ENCODE data around the gene WNK2.

WNK2 gene

DNA sequence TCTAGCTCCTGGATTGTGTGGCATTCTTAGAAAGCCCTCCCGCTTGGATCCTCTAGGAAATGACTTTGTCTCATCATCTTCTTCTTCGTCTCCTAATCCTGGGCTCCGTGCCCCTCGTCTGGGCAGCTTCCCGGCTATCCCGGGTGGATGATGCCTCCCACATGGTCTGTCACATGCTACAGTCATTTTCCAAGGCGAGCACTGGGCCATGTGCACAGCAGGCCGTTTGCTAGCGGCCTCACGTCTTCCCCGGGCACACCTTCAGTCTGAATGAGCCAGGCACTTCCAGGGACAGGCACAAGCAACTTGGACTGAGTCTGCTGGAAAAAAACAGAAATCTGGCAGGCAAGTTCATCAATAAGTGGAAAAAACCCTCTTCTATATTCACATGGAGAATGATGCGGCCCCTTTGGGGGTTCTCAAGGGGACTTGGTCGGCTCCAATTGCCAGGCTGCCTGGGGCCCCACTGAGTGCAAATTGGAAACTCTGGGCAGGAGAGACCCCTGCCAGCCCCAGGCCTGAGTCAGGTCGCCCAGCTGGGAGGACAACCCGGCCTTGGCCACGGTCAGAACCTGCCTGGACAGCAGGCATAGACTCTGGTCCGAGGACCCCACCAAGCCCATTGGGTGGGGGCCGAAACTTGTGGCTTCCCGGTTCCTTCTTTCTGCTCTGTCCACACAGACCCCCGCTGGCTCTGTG lies 11.1 kb upstream of the WNK2 start:
- FAIRE-seq (no peak), DNase-seq (ENCODE audit: insufficient read length, low spot score) (no peak)
- TF ChIP-seq POU2F2 (IDR thresholded peaks at IDR 0.05; ENCODE audit: low read depth, low read length) (no peak), POLR2A (IDR thresholded peaks at IDR 0.05; ENCODE audit: low read depth, low read length) (no peak), TAF1 (IDR thresholded peaks at IDR 0.05; ENCODE audit: low read depth, low read length) (no peak), PAX5 (IDR thresholded peaks at IDR 0.05; ENCODE audit: insufficient read depth, low read length, severe bottlenecking) (no peak), SPI1 (IDR thresholded peaks at IDR 0.05; ENCODE audit: low read depth, low read length) (no peak), POLR2AphosphoS5 (IDR thresholded peaks at IDR 0.05; ENCODE audit: low read depth, low read length) (no peak)

GRCh38 chr9:93173365-93174051 lies 10.4 kb upstream of the WNK2 start:
- TF ChIP-seq PAX5 (IDR thresholded peaks at IDR 0.05; ENCODE audit: insufficient read depth, low read length, severe bottlenecking) (no peak), POLR2A (IDR thresholded peaks at IDR 0.05; ENCODE audit: low read depth, low read length) (no peak), POU2F2 (IDR thresholded peaks at IDR 0.05; ENCODE audit: low read depth, low read length) (no peak), SPI1 (IDR thresholded peaks at IDR 0.05; ENCODE audit: low read depth, low read length) (no peak), POLR2AphosphoS5 (IDR thresholded peaks at IDR 0.05; ENCODE audit: low read depth, low read length) (no peak), TAF1 (IDR thresholded peaks at IDR 0.05; ENCODE audit: low read depth, low read length) (no peak)
- DNase-seq (ENCODE audit: insufficient read length, low spot score) (no peak), FAIRE-seq (no peak)

DNA sequence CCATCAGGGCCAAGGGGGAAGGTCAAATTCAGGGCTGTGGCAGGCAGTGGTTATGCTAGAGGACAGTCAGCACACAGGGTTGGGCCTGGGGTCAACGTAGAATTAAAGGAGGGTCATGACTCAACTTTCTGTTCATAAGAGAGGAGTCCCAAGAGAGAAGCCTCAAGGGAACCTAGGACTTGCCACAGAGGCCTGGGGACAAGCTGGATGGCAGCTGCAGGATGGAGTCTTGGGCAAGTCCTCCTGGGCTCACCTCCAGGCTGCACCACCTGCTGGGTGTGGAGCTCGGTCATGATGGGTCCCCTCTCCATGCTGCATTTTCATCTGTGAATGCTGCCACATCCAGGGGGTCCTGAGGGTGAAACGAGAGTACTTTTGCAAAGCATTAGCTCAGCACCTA lies 9.0 kb upstream of the WNK2 start:
- no peak for DNase-seq (ENCODE audit: insufficient read length, low spot score)
- no peak for FAIRE-seq
- TF ChIP-seq TAF1 (IDR thresholded peaks at IDR 0.05; ENCODE audit: low read depth, low read length): no peak

DNA sequence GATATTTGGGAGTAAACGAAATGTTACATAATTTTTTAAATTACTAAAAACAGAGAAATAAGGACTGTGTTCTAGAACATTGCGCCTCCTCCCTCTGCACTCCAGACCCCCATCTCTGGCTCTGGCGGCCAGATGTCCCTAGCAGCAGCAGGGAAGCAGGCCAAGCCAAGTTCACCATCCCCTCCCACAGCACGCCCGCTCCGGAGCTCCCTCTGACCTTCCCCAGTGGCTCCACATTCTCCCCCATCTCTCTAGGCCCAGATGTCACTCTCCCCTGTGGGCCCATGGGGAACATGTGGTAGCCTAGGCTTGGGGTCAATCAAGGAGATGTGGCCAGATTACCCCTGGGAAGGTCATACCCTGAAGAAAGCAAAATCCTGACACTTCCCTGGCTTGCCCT lies 6.3 kb upstream of the WNK2 start:
- FAIRE-seq: no peak
- no peak for TF ChIP-seq POLR2A (IDR thresholded peaks at IDR 0.05; ENCODE audit: low read depth, low read length)
- TF ChIP-seq POU2F2 (IDR thresholded peaks at IDR 0.05; ENCODE audit: low read depth, low read length): no peak
- TF ChIP-seq TAF1 (IDR thresholded peaks at IDR 0.05; ENCODE audit: low read depth, low read length): no peak
- TF ChIP-seq SPI1 (IDR thresholded peaks at IDR 0.05; ENCODE audit: low read depth, low read length): no peak
- TF ChIP-seq PAX5 (IDR thresholded peaks at IDR 0.05; ENCODE audit: insufficient read depth, low read length, severe bottlenecking): no peak
- TF ChIP-seq POLR2AphosphoS5 (IDR thresholded peaks at IDR 0.05; ENCODE audit: low read depth, low read length): no peak
- DNase-seq (ENCODE audit: insufficient read length, low spot score): no peak

GRCh38 chr9:93178851-93179786 lies 4.8 kb upstream of the WNK2 start:
- no peak for TF ChIP-seq PAX5 (IDR thresholded peaks at IDR 0.05; ENCODE audit: insufficient read depth, low read length, severe bottlenecking)
- TF ChIP-seq POLR2AphosphoS5 (IDR thresholded peaks at IDR 0.05; ENCODE audit: low read depth, low read length): no peak
- TF ChIP-seq POU2F2 (IDR thresholded peaks at IDR 0.05; ENCODE audit: low read depth, low read length): no peak
- no peak for TF ChIP-seq TAF1 (IDR thresholded peaks at IDR 0.05; ENCODE audit: low read depth, low read length)
- TF ChIP-seq SPI1 (IDR thresholded peaks at IDR 0.05; ENCODE audit: low read depth, low read length): no peak
- no peak for TF ChIP-seq POLR2A (IDR thresholded peaks at IDR 0.05; ENCODE audit: low read depth, low read length)
- DNase-seq (ENCODE audit: insufficient read length, low spot score) (no peak), FAIRE-seq (no peak)

- no peak for FAIRE-seq
- DNase-seq (ENCODE audit: insufficient read length, low spot score): no peak
- no peak for TF ChIP-seq PAX5 (IDR thresholded peaks at IDR 0.05; ENCODE audit: insufficient read depth, low read length, severe bottlenecking)
- no peak for TF ChIP-seq POLR2A (IDR thresholded peaks at IDR 0.05; ENCODE audit: low read depth, low read length)
- TF ChIP-seq POU2F2 (IDR thresholded peaks at IDR 0.05; ENCODE audit: low read depth, low read length): no peak
- TF ChIP-seq POLR2AphosphoS5 (IDR thresholded peaks at IDR 0.05; ENCODE audit: low read depth, low read length): no peak
- TF ChIP-seq TAF1 (IDR thresholded peaks at IDR 0.05; ENCODE audit: low read depth, low read length): no peak
- no peak for TF ChIP-seq SPI1 (IDR thresholded peaks at IDR 0.05; ENCODE audit: low read depth, low read length)
Observed at GRCh38 chr9:93180938-93181337, 3.0 kb upstream of the WNK2 start.

- no peak for FAIRE-seq
- DNase-seq (ENCODE audit: insufficient read length, low spot score): no peak
- TF ChIP-seq POLR2AphosphoS5 (IDR thresholded peaks at IDR 0.05; ENCODE audit: low read depth, low read length) (no peak), POU2F2 (IDR thresholded peaks at IDR 0.05; ENCODE audit: low read depth, low read length) (no peak), PAX5 (IDR thresholded peaks at IDR 0.05; ENCODE audit: insufficient read depth, low read length, severe bottlenecking) (no peak), SPI1 (IDR thresholded peaks at IDR 0.05; ENCODE audit: low read depth, low read length) (no peak), POLR2A (IDR thresholded peaks at IDR 0.05; ENCODE audit: low read depth, low read length) (no peak), TAF1 (IDR thresholded peaks at IDR 0.05; ENCODE audit: low read depth, low read length) (no peak)
Observed at GRCh38 chr9:93181672-93182435, 2.1 kb upstream of the WNK2 start.

- TF ChIP-seq PAX5 (IDR thresholded peaks at IDR 0.05; ENCODE audit: insufficient read depth, low read length, severe bottlenecking) (no peak), POLR2AphosphoS5 (IDR thresholded peaks at IDR 0.05; ENCODE audit: low read depth, low read length) (no peak), TAF1 (IDR thresholded peaks at IDR 0.05; ENCODE audit: low read depth, low read length) (no peak), POLR2A (IDR thresholded peaks at IDR 0.05; ENCODE audit: low read depth, low read length) (no peak), POU2F2 (IDR thresholded peaks at IDR 0.05; ENCODE audit: low read depth, low read length) (no peak), SPI1 (IDR thresholded peaks at IDR 0.05; ENCODE audit: low read depth, low read length) (no peak)
- no peak for FAIRE-seq
- no peak for DNase-seq (ENCODE audit: insufficient read length, low spot score)
Observed at GRCh38 chr9:93182572-93182971, 1.4 kb upstream of the WNK2 start.
